Liver (tissue), 3 donors: Measurements from ENCODE around the gene COMP.

Experiments used
- ATF3 ChIP-seq: IDR thresholded peaks from 2 replicates; pipeline ENCODE4 v1.6.1; 2016; ENCODE audit warnings: antibody characterized with exemption
- CTCF ChIP-seq: fragments of 150-350 bp; IDR thresholded peaks from 2 replicates; pipeline ENCODE4 v1.5.1; 2017; ENCODE audit warnings: improper control_type of control experiment, low read depth, low read length; ENCODE audit not compliant: missing input control
- EGR1 ChIP-seq, 2 donors: IDR thresholded peaks; 2 replicates each; pipeline ENCODE4 v1.6.1; 2016 to 2018; ENCODE audit warnings: antibody characterized with exemption in 2 of 2, low read depth in 2 of 2
- GABPA ChIP-seq, 2 donors: IDR thresholded peaks in 1 of 2; conservative IDR thresholded peaks in 1 of 2; 2 replicates each; pipeline ENCODE4 v1.6.1; 2016; ENCODE audit warnings: antibody characterized with exemption in 2 of 2, mild to moderate bottlenecking in 1 of 2, moderate library complexity in 1 of 2
- MAX ChIP-seq: IDR thresholded peaks from 2 replicates; pipeline ENCODE4 v1.6.1; 2016; ENCODE audit warnings: antibody characterized with exemption
- REST ChIP-seq: IDR thresholded peaks from 2 replicates; pipeline ENCODE4 v1.6.1; 2016; ENCODE audit warnings: antibody characterized with exemption, mild to moderate bottlenecking
- SP1 ChIP-seq: IDR thresholded peaks from 2 replicates; pipeline ENCODE4 v1.6.1; 2018; ENCODE audit warnings: antibody characterized with exemption, mild to moderate bottlenecking
- donor health status: healthy.
- donor health status: healthy.

GRCh38 chr19:18809149-18809868, 18.2 kb upstream of the COMP start:
- TF ChIP-seq GABPA (IDR thresholded peaks at IDR 0.05 in 1 of 2, conservative IDR thresholded peaks at IDR 0.05 in 1 of 2) (no peak), CTCF (no peak), REST (no peak), ATF3 (no peak), MAX (no peak), SP1 (no peak), EGR1 (IDR thresholded peaks at IDR 0.05; ENCODE audit: low read depth in 2 of 2) (no peak)
